OCI-LY3 (cell line): Measurements from ENCODE around the gene PGA3.
"Not testable (repeated sequence)": the region's sequence is repeated elsewhere in the genome, so short reads cannot be mapped to it uniquely, and the experiment has no call there.

Experiments
- H2AFZ ChIP-seq: fragments of 200-600, 300-600 bp; shearing (Covaris generic); 2 replicates; pipeline ENCODE4 v1.6.0; 2014; ENCODE audit warnings: antibody characterized with exemption, low read depth, low read length
- H3K27ac ChIP-seq: fragments of 200-600, 300-600 bp; sonication (generic); 2 replicates; pipeline ENCODE4 v1.5.1; 2014; ENCODE audit warnings: mild to moderate bottlenecking, low read length, moderate library complexity, mixed read lengths
- H3K27me3 ChIP-seq: fragments of 200-600, 300-600 bp; sonication (generic); 2 replicates; pipeline ENCODE4 v1.6.1; 2014; ENCODE audit warnings: low read depth, low read length, mixed read lengths
- H3K36me3 ChIP-seq: fragments of 200-600, 300-600 bp; sonication (generic); replicated peaks from 2 replicates; pipeline ENCODE3; 2014; ENCODE audit warnings: low read depth, low read length, mixed read lengths
- H3K4me1 ChIP-seq: fragments of 300-600, 200-600 bp; sonication (generic); 2 replicates; pipeline ENCODE4 v1.6.1; 2014; ENCODE audit warnings: low read length, mixed read lengths
- H3K4me2 ChIP-seq: fragments of 200-600, 300-600 bp; sonication (generic); 2 replicates; pipeline ENCODE4 v1.6.1; 2014; ENCODE audit warnings: low read length, mixed read lengths
- H3K4me3 ChIP-seq: fragments of 300-600, 200-600 bp; sonication (generic); 2 replicates; pipeline ENCODE4 v1.5.1; 2014; ENCODE audit warnings: antibody characterized with exemption, mild to moderate bottlenecking, low read length, moderate library complexity
- H3K79me2 ChIP-seq: fragments of 300-600, 200-600 bp; shearing (Covaris generic); 2 replicates; pipeline ENCODE4 v1.6.1; 2014; ENCODE audit warnings: mild to moderate bottlenecking, low read length, mixed read lengths
- H3K9ac ChIP-seq: fragments of 300-600, 200-600 bp; shearing (Covaris generic); 2 replicates; pipeline ENCODE4 v1.6.0; 2014; ENCODE audit warnings: mild to moderate bottlenecking, low read length, moderate library complexity
- H3K9me3 ChIP-seq: fragments of 200-600, 300-600 bp; shearing (Covaris generic); 2 replicates; pipeline ENCODE4 v1.6.1; 2014; ENCODE audit warnings: low read length, mixed read lengths; ENCODE audit not compliant: insufficient read depth
- H4K20me1 ChIP-seq: fragments of 200-600, 300-600 bp; sonication (generic); 2 replicates; pipeline ENCODE4 v1.6.1; 2016; ENCODE audit warnings: low read length, mixed read lengths; ENCODE audit not compliant: insufficient read depth

Gene PGA3

GRCh38 chr11:61231033-61231432 is 27.7 kb downstream of the PGA3 start:
- H4K20me1 ChIP-seq, H3K36me3 ChIP-seq, H3K9me3 ChIP-seq, H3K27ac ChIP-seq, H3K4me3 ChIP-seq, H3K9ac ChIP-seq, H3K79me2 ChIP-seq, H2AFZ ChIP-seq, H3K4me1 ChIP-seq, H3K4me2 ChIP-seq, H3K27me3 ChIP-seq: not testable (repeated sequence)

GRCh38 chr11:61231585-61231984 is 28.3 kb downstream of the PGA3 start:
- not testable (repeated sequence) for H2AFZ ChIP-seq, H3K79me2 ChIP-seq, H3K4me3 ChIP-seq, H3K4me1 ChIP-seq, H3K9me3 ChIP-seq, H3K9ac ChIP-seq, H3K27ac ChIP-seq, H3K36me3 ChIP-seq, H4K20me1 ChIP-seq, H3K27me3 ChIP-seq, H3K4me2 ChIP-seq

DNA sequence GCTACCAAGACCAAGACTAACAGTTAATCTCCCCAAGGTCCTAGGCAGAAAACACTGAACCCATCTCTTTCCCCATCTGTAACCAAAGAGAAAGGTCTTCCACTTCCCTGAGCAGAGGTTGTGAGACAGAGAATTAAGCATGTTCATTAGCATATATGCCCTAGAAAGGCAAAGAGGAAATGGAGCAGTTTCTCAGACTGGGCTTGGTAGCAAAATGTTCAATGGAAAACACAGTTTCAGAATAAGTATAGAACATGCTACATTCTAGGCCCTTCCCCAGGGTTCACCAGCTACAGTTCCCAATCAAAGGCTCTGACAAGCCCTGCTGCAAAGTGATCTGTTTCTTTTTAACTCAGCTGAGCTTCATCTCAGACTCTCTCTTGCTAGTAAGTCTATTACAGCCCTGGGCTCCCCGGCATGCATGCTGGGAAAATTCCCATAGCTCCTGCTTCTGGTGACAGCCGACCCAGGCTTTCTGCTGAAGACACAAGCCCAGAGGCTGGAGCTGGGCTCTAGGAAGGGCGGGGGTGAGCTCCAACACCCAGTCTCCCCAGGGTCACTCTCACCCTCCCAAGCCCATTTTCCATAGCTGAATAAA is 29.3 kb downstream of the PGA3 start:
- not testable (repeated sequence) for H3K79me2 ChIP-seq, H3K4me3 ChIP-seq, H3K36me3 ChIP-seq, H3K27me3 ChIP-seq, H3K27ac ChIP-seq, H3K9ac ChIP-seq, H4K20me1 ChIP-seq, H3K4me2 ChIP-seq, H3K9me3 ChIP-seq, H3K4me1 ChIP-seq, H2AFZ ChIP-seq

DNA sequence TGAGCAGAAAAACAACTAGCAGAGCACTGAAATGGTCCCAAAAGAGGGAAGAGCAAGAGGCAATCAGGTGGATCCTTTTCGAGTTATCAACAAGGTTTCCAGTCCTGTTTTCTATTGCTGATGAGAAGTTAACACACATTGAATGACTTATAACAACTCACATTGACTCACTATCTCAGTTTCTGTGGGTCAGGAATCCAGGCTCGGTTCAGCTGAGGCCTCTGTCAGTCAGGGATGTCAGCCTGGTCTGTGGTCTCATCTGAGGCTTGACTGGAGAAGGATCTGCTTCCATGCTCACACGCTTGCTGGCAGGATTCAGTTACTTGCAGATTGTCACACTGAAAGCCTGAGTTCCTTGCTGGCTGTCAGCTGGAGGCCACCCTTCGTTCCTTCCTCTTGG is 33.8 kb downstream of the PGA3 start:
- not testable (repeated sequence) for H3K9me3 ChIP-seq, H3K9ac ChIP-seq, H4K20me1 ChIP-seq, H3K27ac ChIP-seq, H2AFZ ChIP-seq, H3K36me3 ChIP-seq, H3K4me1 ChIP-seq, H3K4me3 ChIP-seq, H3K4me2 ChIP-seq, H3K79me2 ChIP-seq, H3K27me3 ChIP-seq

DNA sequence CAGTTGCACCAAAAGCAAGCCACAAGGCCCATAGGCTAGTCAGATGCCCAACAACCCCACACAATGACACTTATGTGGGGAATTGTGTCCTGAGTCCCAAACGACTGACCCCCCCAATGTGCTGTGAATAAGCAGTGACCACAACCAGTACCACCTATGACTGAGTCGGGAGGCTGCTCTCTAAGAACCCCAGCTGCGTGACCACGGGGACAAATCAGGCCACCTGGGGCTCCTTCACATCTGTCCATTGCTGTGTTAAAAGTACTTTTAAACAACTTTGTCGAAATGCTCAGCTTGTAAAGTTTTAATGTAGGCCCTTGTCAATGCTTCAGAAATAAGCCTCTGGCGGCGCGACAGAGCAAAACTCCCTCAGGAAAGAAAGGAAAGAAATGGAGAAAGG is 37.0 kb downstream of the PGA3 start:
- H3K4me2 ChIP-seq: not testable (repeated sequence)

DNA sequence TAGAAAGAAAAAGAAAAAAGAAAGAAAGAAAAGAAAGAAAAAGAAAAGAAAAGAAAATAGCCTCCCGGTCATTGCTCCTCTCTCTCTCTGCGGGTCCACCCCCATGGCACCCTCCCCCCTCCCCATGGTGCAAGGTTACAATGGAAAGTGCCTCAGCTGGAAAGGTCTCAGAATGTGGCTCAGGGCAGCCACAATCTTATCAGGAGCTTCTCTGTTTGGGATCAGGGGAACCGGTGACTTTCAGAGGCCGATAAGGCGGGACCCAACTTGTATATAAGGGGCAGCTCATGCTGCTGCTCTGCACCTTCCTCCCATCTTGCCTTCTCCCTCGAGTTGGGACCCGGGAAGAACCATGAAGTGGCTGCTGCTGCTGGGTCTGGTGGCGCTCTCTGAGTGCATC is 37.6 kb downstream of the PGA3 start, which contains the start of gene PGA5:
TSS of gene PGA5 (plus strand) at position 301 of the 400 bp plus-strand sequence. CDS start at position 353, 52 bp downstream.
- not testable (repeated sequence) for H4K20me1 ChIP-seq, H3K9ac ChIP-seq, H3K4me1 ChIP-seq, H3K27ac ChIP-seq, H3K36me3 ChIP-seq, H3K27me3 ChIP-seq, H3K4me3 ChIP-seq, H3K9me3 ChIP-seq, H2AFZ ChIP-seq, H3K4me2 ChIP-seq, H3K79me2 ChIP-seq

More for the DNA sequence above, 37.0 kb downstream of the PGA3 start:
- not testable (repeated sequence) for H4K20me1 ChIP-seq, H3K9ac ChIP-seq, H3K4me1 ChIP-seq, H3K4me3 ChIP-seq, H2AFZ ChIP-seq, H3K79me2 ChIP-seq, H3K9me3 ChIP-seq, H3K27me3 ChIP-seq, H3K27ac ChIP-seq, H3K36me3 ChIP-seq

- H3K9ac ChIP-seq, H3K27ac ChIP-seq, H3K4me2 ChIP-seq, H3K9me3 ChIP-seq, H3K27me3 ChIP-seq, H4K20me1 ChIP-seq, H3K4me3 ChIP-seq, H3K79me2 ChIP-seq, H3K36me3 ChIP-seq, H2AFZ ChIP-seq, H3K4me1 ChIP-seq: not testable (repeated sequence)
Observed at GRCh38 chr11:61241526-61241925, 38.2 kb downstream of the PGA3 start.

GRCh38 chr11:61245284-61245964 is 42.1 kb downstream of the PGA3 start:
- not testable (repeated sequence) for H3K27me3 ChIP-seq, H3K4me2 ChIP-seq, H3K79me2 ChIP-seq, H2AFZ ChIP-seq, H4K20me1 ChIP-seq, H3K27ac ChIP-seq, H3K9me3 ChIP-seq, H3K4me1 ChIP-seq, H3K9ac ChIP-seq, H3K4me3 ChIP-seq, H3K36me3 ChIP-seq

- not testable (repeated sequence) for H3K79me2 ChIP-seq, H3K4me3 ChIP-seq, H3K4me1 ChIP-seq, H3K9ac ChIP-seq, H3K4me2 ChIP-seq, H3K36me3 ChIP-seq, H3K9me3 ChIP-seq, H3K27ac ChIP-seq, H3K27me3 ChIP-seq, H2AFZ ChIP-seq, H4K20me1 ChIP-seq
Observed at GRCh38 chr11:61248071-61248470, 44.8 kb downstream of the PGA3 start.

DNA sequence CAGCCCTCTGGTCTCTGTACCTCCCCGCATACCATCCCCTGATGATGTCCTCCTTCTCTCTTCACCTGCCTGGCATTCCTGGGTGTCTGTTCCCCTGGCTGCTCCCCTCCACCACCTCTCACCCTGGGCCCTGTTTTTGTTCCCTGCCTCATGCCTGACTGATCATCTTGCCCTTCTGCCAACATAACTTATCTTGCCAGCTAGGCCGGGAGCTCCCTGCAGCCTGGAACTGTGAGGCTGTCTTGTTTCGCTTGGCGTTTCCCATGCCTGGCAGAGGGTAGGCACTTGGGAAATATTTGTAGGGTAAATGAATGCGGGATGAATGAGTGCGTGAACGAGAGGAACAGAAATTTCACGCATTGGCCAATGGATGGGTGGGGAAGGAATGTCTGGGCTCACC is 45.9 kb downstream of the PGA3 start:
- H4K20me1 ChIP-seq, H3K36me3 ChIP-seq, H3K4me1 ChIP-seq, H3K27me3 ChIP-seq, H3K9ac ChIP-seq, H2AFZ ChIP-seq, H3K27ac ChIP-seq, H3K9me3 ChIP-seq, H3K79me2 ChIP-seq, H3K4me2 ChIP-seq, H3K4me3 ChIP-seq: not testable (repeated sequence)
